CD14-positive monocyte (primary cell): ENCODE data around the gene RUFY4. TPM values are rescaled to one million over a fixed set of nuclear protein-coding genes. Genes with fewer than 3 reads are reported as not detected.

Experiments used
- DNase-seq, 3 donors: peaks; one replicate each; pipeline ENCODE4 v3.0.0-alpha.2; 2011 to 2022
- H2AFZ ChIP-seq: 2 replicates; pipeline ENCODE4 v1.6.0; 2012; ENCODE audit warnings: mild to moderate bottlenecking, low read depth, low read length, inconsistent platforms; ENCODE audit not compliant: insufficient read depth, poor library complexity, severe bottlenecking
- H3K27ac ChIP-seq, 2 donors: 1 replicate in 1 of 2; 2 replicates in 1 of 2; pipeline ENCODE4 v1.5.1; 2012 to 2013; ENCODE audit warnings: low read length in 2 of 2, control low read depth in 1 of 2, inconsistent platforms in 1 of 2, low read depth in 1 of 2, mild to moderate bottlenecking in 1 of 2
- H3K27me3 ChIP-seq, 2 donors: one replicate each; pipeline versions ENCODE4 v1.6.0 to v1.6.1; 2011 to 2013; ENCODE audit warnings: low read length in 2 of 2; ENCODE audit not compliant: control insufficient read depth in 2 of 2, insufficient read depth in 2 of 2
- H3K36me3 ChIP-seq, 2 donors: replicated peaks in 1 of 2; 1 replicate in 1 of 2; 2 replicates in 1 of 2; pipeline versions ENCODE4 v1.5.1 to v1.6.1; 2012 to 2013; ENCODE audit warnings: low read length in 2 of 2, control low read depth in 1 of 2, inconsistent platforms in 1 of 2, mild to moderate bottlenecking in 1 of 2; ENCODE audit not compliant: insufficient read depth in 2 of 2, control insufficient read depth in 1 of 2
- H3K4me1 ChIP-seq, 2 donors: 1 replicate in 1 of 2; 2 replicates in 1 of 2; pipeline versions ENCODE4 v1.5.1 to v1.6.1; 2012 to 2013; ENCODE audit warnings: low read length in 2 of 2, control low read depth in 1 of 2, inconsistent platforms in 1 of 2, mild to moderate bottlenecking in 1 of 2, moderate library complexity in 1 of 2; ENCODE audit not compliant: insufficient read depth in 2 of 2, control insufficient read depth in 1 of 2
- H3K4me2 ChIP-seq: replicated peaks from 2 replicates; pipeline ENCODE3; 2012; ENCODE audit warnings: low read length, moderate library complexity, mild to moderate bottlenecking; ENCODE audit not compliant: poor library complexity, severe bottlenecking; ENCODE audit errors: extremely low read depth
- H3K4me3 ChIP-seq, 3 experiments: fragments of 200-600 bp in 1 of 3; sonication (generic) in 1 of 3; replicated peaks in 1 of 3; 1 replicate in 2 of 3; 2 replicates in 1 of 3; pipeline ENCODE4 v1.5.1; 2011 to 2013; ENCODE audit warnings: low read length in 3 of 3, mild to moderate bottlenecking in 3 of 3, control low read depth in 2 of 3, low read depth in 2 of 3, inconsistent platforms in 1 of 3, moderate library complexity in 1 of 3
- H3K79me2 ChIP-seq: 2 replicates; pipeline ENCODE4 v1.6.0; 2012; ENCODE audit warnings: mild to moderate bottlenecking, control low read depth, inconsistent platforms, low read length, moderate library complexity; ENCODE audit not compliant: insufficient read depth
- H3K9ac ChIP-seq: 2 replicates; pipeline ENCODE4 v1.6.0; 2017; ENCODE audit warnings: low read length, mild to moderate bottlenecking; ENCODE audit not compliant: insufficient read depth, poor library complexity, severe bottlenecking
- H3K9me3 ChIP-seq, 2 donors: replicated peaks in 1 of 2; 1 replicate in 1 of 2; 2 replicates in 1 of 2; pipeline versions ENCODE4 v1.5.1 to v1.6.1; 2012 to 2013; ENCODE audit warnings: low read length in 2 of 2, control low read depth in 1 of 2; ENCODE audit not compliant: control insufficient read depth in 1 of 2, insufficient read depth in 1 of 2
- H4K20me1 ChIP-seq: 2 replicates; pipeline ENCODE4 v1.6.0; 2012; ENCODE audit warnings: mild to moderate bottlenecking, low read length, control low read depth, moderate library complexity; ENCODE audit not compliant: insufficient read depth
- H3K27ac Mint-ChIP-seq, 7 donors: one replicate each; pipeline ENCODE4 v1.8.0; 2020; ENCODE audit warnings: mild to moderate bottlenecking in 7 of 7, mixed read lengths in 7 of 7, moderate library complexity in 6 of 7, inconsistent platforms in 2 of 7
- H3K27me3 Mint-ChIP-seq, 3 donors: one replicate each; pipeline ENCODE4 v1.8.0; 2021 to 2022; ENCODE audit warnings: low read depth in 3 of 3, mild to moderate bottlenecking in 3 of 3, mixed read lengths in 3 of 3, moderate library complexity in 3 of 3, inconsistent platforms in 1 of 3
- H3K36me3 Mint-ChIP-seq, 2 donors: one replicate each; pipeline ENCODE4 v1.8.0; 2020; ENCODE audit warnings: mixed read lengths in 2 of 2, inconsistent platforms in 1 of 2, mild to moderate bottlenecking in 1 of 2
- H3K4me1 Mint-ChIP-seq: one replicate; pipeline ENCODE4 v1.8.0; 2020; ENCODE audit warnings: mild to moderate bottlenecking, mixed read lengths
- H3K4me3 Mint-ChIP-seq, 2 donors: one replicate each; pipeline ENCODE4 v1.8.0; 2020; ENCODE audit warnings: mild to moderate bottlenecking in 2 of 2, mixed read lengths in 2 of 2, moderate library complexity in 1 of 2
- H3K9me3 Mint-ChIP-seq, 7 donors: one replicate each; pipeline ENCODE4 v1.8.0; 2020 to 2022; ENCODE audit warnings: mixed read lengths in 7 of 7, mild to moderate bottlenecking in 6 of 7, moderate library complexity in 6 of 7, inconsistent platforms in 2 of 7
- WGBS: methylation state at CpG from one replicate; pipeline ENCODE4 v1.1.5; 2013; ENCODE audit warnings: missing lambda C conversion rate; ENCODE audit not compliant: insufficient coverage; 5-methylcytosine and 5-hydroxymethylcytosine counted together
- intact Hi-C, 2 donors: fragments of 100-400 bp; cut with micrococcal nuclease; formaldehyde crosslinking; loops; one replicate each; pipeline versions ENCODE4 v1.15.0 to v1.15.1; 2023
- polyA plus RNA-seq, 3 donors: library from polyadenylated mRNA; depleted of rRNA in 1 of 3; unstranded in 2 of 3; stranded (reverse) in 1 of 3; fragments of 300-500 nt in 2 of 3; fragments of >200 nt in 1 of 3; fragmentation: Illumina TruSeq in 2 of 3; gene quantifications; 1 replicate in 2 of 3; 2 replicates in 1 of 3; pipeline ENCODE4 v1.2.3, GENCODE V29; 2012 to 2021
- TF ChIP-seq, protein P1 (sequence below): fragments of 200-600 bp; IDR thresholded peaks from one replicate; pipeline ENCODE4 v1.8.0; 2022; ENCODE audit warnings: antibody characterized with exemption, mild to moderate bottlenecking

Gene RUFY4
- polyA plus RNA-seq, 3 donors = 0.65 to 26.1 (median 0.68) TPM

DNA sequence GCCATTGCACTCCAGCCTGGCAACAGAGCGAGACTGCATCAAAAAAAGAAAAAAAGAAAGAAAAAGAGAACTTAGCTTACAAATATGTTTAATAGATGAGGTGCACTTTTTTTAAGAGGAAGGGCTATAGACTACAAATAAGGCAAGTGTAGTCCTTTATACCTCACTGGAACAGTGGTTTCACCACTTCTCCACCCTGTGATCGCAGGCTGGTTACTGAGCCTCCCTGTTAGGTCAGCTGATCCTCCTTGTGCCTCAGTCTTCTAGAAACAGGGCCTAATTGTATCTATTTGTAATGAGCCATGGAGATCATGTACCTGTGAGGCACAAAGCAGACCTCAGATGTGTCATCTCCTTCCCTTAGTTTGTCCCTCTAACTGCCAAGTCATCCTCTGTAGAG is 61.3 kb downstream of the RUFY4 start:
- intact Hi-C loops = no loop called here
- no CpG with 5 or more reads among the region's 2 CpGs for WGBS
- Histone ChIP-seq H3K27me3 (no peaks in the 10 kb centered on the region), H3K4me1 (peaks cover 57 to 60% of the 10 kb centered on the region in 2 donors), H2AFZ (no peak overlapping the region), H4K20me1 (no peaks in the 10 kb centered on the region), H3K9ac (no peak overlapping the region), H3K79me2 (peaks cover 59% of the 10 kb centered on the region), H3K9me3 (no peaks in the 10 kb centered on the region), H3K4me3 (no peak overlapping the region), H3K36me3 (peaks cover 9 to 37% of the 10 kb centered on the region in 2 donors), H3K27ac (peak overlapping the region in 1 of 2 donors; percentile 43), H3K4me2 (no peak overlapping the region)
- TF ChIP-seq, protein P1, sequence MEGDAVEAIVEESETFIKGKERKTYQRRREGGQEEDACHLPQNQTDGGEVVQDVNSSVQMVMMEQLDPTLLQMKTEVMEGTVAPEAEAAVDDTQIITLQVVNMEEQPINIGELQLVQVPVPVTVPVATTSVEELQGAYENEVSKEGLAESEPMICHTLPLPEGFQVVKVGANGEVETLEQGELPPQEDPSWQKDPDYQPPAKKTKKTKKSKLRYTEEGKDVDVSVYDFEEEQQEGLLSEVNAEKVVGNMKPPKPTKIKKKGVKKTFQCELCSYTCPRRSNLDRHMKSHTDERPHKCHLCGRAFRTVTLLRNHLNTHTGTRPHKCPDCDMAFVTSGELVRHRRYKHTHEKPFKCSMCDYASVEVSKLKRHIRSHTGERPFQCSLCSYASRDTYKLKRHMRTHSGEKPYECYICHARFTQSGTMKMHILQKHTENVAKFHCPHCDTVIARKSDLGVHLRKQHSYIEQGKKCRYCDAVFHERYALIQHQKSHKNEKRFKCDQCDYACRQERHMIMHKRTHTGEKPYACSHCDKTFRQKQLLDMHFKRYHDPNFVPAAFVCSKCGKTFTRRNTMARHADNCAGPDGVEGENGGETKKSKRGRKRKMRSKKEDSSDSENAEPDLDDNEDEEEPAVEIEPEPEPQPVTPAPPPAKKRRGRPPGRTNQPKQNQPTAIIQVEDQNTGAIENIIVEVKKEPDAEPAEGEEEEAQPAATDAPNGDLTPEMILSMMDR = no peak
- peaks cover 66% of the 10 kb centered on the region for H3K4me1 Mint-ChIP-seq
- H3K27ac Mint-ChIP-seq = peak overlapping the region in 4 of 7 donors; percentile 8 to 18 (median 14)
- H3K36me3 Mint-ChIP-seq = peaks cover 37 to 49% of the 10 kb centered on the region in 2 donors
- H3K27me3 Mint-ChIP-seq = peaks cover 0 to 5% (median 0%) of the 10 kb centered on the region in 3 donors
- H3K9me3 Mint-ChIP-seq = peaks cover 0 to 2% (median 0%) of the 10 kb centered on the region in 7 donors
- no peak for DNase-seq
- no peak overlapping the region for H3K4me3 Mint-ChIP-seq

DNA sequence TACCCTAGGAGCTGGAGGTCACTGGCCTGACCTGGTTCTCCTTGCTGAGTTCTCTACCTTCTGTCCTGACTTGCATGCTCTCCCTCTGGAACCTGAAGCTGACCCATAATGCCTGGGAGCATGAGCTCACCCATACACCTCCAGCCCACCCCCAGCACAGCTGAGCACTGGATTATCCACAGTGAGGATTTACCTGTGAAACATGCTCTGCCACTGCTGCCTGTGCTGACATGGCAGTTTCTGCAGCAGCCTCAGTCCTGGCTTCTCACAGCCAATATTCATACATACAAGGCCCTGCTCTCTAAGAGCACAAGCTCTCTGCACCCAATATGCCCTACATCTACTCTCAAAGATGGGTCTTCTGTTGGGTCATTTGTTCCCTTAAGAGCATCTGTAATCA is 61.8 kb downstream of the RUFY4 start:
- Histone ChIP-seq H3K4me2 (no peak overlapping the region), H3K36me3 (peaks cover 13 to 41% of the 10 kb centered on the region in 2 donors), H4K20me1 (no peaks in the 10 kb centered on the region), H3K4me1 (peaks cover 52 to 55% of the 10 kb centered on the region in 2 donors), H3K27ac (peak overlapping the region in 1 of 2 donors; percentile 43), H3K79me2 (peaks cover 57% of the 10 kb centered on the region), H3K9me3 (no peaks in the 10 kb centered on the region), H3K4me3 (no peak overlapping the region), H3K9ac (no peak overlapping the region), H3K27me3 (no peaks in the 10 kb centered on the region), H2AFZ (no peak overlapping the region)
- Mint-ChIP-seq H3K9me3 (peaks cover 0 to 3% (median 0%) of the 10 kb centered on the region in 7 donors), H3K27ac (peak overlapping the region in 3 of 7 donors; percentile 8 to 64 (median 16)), H3K4me1 (peaks cover 62% of the 10 kb centered on the region), H3K36me3 (peaks cover 42 to 53% of the 10 kb centered on the region in 2 donors), H3K27me3 (peaks cover 0 to 5% (median 0%) of the 10 kb centered on the region in 3 donors), H3K4me3 (no peak overlapping the region)
- intact Hi-C loops = no loop called here
- TF ChIP-seq, protein P1 = no peak
- DNase-seq = no peak
